Panc1 (cell line): ENCODE data around the gene UNC93A. TPM values are rescaled to one million over a fixed set of nuclear protein-coding genes. Genes with fewer than 3 reads are reported as not detected.
A peak's percentile ranks its signal among the peaks of the same experiment; 100 is the strongest.
"Not testable (repeated sequence)": the region's sequence is repeated elsewhere in the genome, so short reads cannot be mapped to it uniquely, and the experiment has no call there.

Experiments
- ATAC-seq: fragments of 200-7000 bp; cut with Tn5 transposase; 2 replicates; pipeline ENCODE4 v1.9.1; 2020; ENCODE audit warnings: mild to moderate bottlenecking, moderate library complexity
- BruUV-seq: library from RNA; stranded (reverse); fragments of 400-500 nt; replicated peaks from 2 replicates; lab custom pipeline; 2021; lab: Mats Ljungman, UMichigan
- CTCF ChIA-PET: fragments of 300-600 bp; sonication (Branson Sonifier 250); formaldehyde crosslinking; loops from one replicate; lab custom pipeline; 2022; ENCODE audit warnings: antibody characterized with exemption; lab: Charles Lee
- POLR2A ChIA-PET: fragments of 300-600 bp; sonication (Branson Sonifier 250); formaldehyde crosslinking; loops from one replicate; lab custom pipeline; 2022; ENCODE audit warnings: antibody characterized with exemption; lab: Charles Lee
- DNase-seq: peaks from one replicate; pipeline ENCODE4 v3.0.0-alpha.2; 2010; ENCODE audit warnings: low read depth, low spot score
- H3K27ac ChIP-seq: 2 replicates; pipeline ENCODE4 v1.5.1; 2011; ENCODE audit warnings: mild to moderate bottlenecking, low read length, inconsistent platforms
- H3K27me3 ChIP-seq: fragments of 200-500 bp; sonication (Bioruptor generic); 2 replicates; pipeline ENCODE4 v1.6.0; 2014; ENCODE audit warnings: low read length, inconsistent platforms; ENCODE audit not compliant: control insufficient read depth, insufficient read depth
- H3K36me3 ChIP-seq: fragments of 200-500 bp; sonication (Bioruptor generic); 2 replicates; pipeline ENCODE4 v1.5.1; 2014; ENCODE audit warnings: inconsistent platforms, mild to moderate bottlenecking, low read length, moderate library complexity; ENCODE audit not compliant: control insufficient read depth, insufficient read depth
- H3K4me1 ChIP-seq: 2 replicates; pipeline ENCODE4 v1.5.1; 2011; ENCODE audit warnings: inconsistent platforms, mild to moderate bottlenecking, low read length, moderate library complexity; ENCODE audit not compliant: control insufficient read depth, insufficient read depth
- H3K4me3 ChIP-seq, 2 experiments: 2 replicates each; pipeline ENCODE4 v1.5.1; 2011 to 2012; ENCODE audit warnings: low read depth in 2 of 2, low read length in 2 of 2, mild to moderate bottlenecking in 2 of 2, inconsistent platforms in 1 of 2, moderate library complexity in 1 of 2
- H3K9me3 ChIP-seq: fragments of 200-500 bp; sonication (Bioruptor generic); 2 replicates; pipeline ENCODE4 v1.5.1; 2014; ENCODE audit warnings: low read depth, mild to moderate bottlenecking, inconsistent platforms, low read length, moderate library complexity; ENCODE audit not compliant: control insufficient read depth, insufficient read depth
- CTCF ChIP-seq: fragments of 450-650 bp; IDR thresholded peaks from 2 replicates; pipeline ENCODE4 v1.5.1; 2017; ENCODE audit warnings: mild to moderate bottlenecking
- POLR2AphosphoS5 ChIP-seq: IDR thresholded peaks from 2 replicates; pipeline ENCODE4 v1.6.1; 2012; ENCODE audit warnings: mild to moderate bottlenecking, low read depth, low read length, moderate library complexity
- REST ChIP-seq, 2 experiments: IDR thresholded peaks; 2 replicates each; pipeline ENCODE4 v1.6.1; 2011 to 2012; ENCODE audit warnings: low read depth in 2 of 2, control low read depth in 1 of 2, low read length in 1 of 2, mild to moderate bottlenecking in 1 of 2, moderate library complexity in 1 of 2; ENCODE audit not compliant: insufficient read depth in 1 of 2
- SIN3A ChIP-seq: IDR thresholded peaks from 2 replicates; pipeline ENCODE4 v1.6.1; 2012; ENCODE audit warnings: low read depth, mild to moderate bottlenecking, low read length, moderate library complexity, borderline replicate concordance; ENCODE audit not compliant: insufficient read depth
- TCF7L2 ChIP-seq: IDR thresholded peaks from 2 replicates; pipeline ENCODE4 v1.6.1; 2011; ENCODE audit warnings: mild to moderate bottlenecking, low read depth, low read length, inconsistent platforms
- in situ Hi-C: cut with HindIII; loops from 2 replicates; pipeline ENCODE4 v1.10.0; 2016; ENCODE audit warnings: low sequenced_read_pairs, low pct_unique_long_range_greater_than_20kb
- intact Hi-C: fragments of 100-400 bp; cut with micrococcal nuclease; formaldehyde crosslinking; loops from one replicate; pipeline ENCODE4 v1.10.0; 2022; ENCODE audit not compliant: unreplicated experiment
- total RNA-seq: library from RNA; stranded (reverse); gene quantifications from one replicate; pipeline ENCODE4 v1.2.1, GENCODE V29; 2021; ENCODE audit not compliant: unreplicated experiment

Gene UNC93A
- total RNA-seq, 1 experiment from 2014 or later, result not detected

GRCh38 chr6:167288591-167289225 lies 2.4 kb upstream of the UNC93A start:
- peak; percentile 83 for TF ChIP-seq CTCF

GRCh38 chr6:167289291-167289690 lies 1.8 kb upstream of the UNC93A start:
- H3K4me1 ChIP-seq, H3K9me3 ChIP-seq, H3K36me3 ChIP-seq, POLR2A ChIA-PET, H3K27me3 ChIP-seq, ATAC-seq, DNase-seq, H3K27ac ChIP-seq, BruUV-seq, in situ Hi-C loops, H3K4me3 ChIP-seq: not testable (repeated sequence)
- CTCF ChIA-PET, result interaction anchor here (1.7 kb wide), 1 partner anchor 70 kb away, joined by 7 read pairs; no protein-coding TSS in a partner anchor
- intact Hi-C loops, result loop anchor here (10.0 kb wide), 1 partner anchor 94 kb away; no protein-coding TSS in a partner anchor

More at GRCh38 chr6:167288591-167289225, 2.4 kb upstream of the UNC93A start:
- intact Hi-C loops, result loop anchor here (10.0 kb wide), 1 partner anchor 94 kb away; no protein-coding TSS in a partner anchor
- H3K9me3 ChIP-seq, H3K36me3 ChIP-seq, in situ Hi-C loops, H3K27me3 ChIP-seq, H3K4me3 ChIP-seq, H3K4me1 ChIP-seq, H3K27ac ChIP-seq, POLR2A ChIA-PET, BruUV-seq, DNase-seq: not testable (repeated sequence)
- ATAC-seq, result peak; percentile 93
- CTCF ChIA-PET, result interaction anchor here (1.7 kb wide), 1 partner anchor 69 kb away, joined by 7 read pairs; no protein-coding TSS in a partner anchor

- Histone ChIP-seq H3K9me3 (no peaks in the 10 kb centered on the region), H3K4me1 (no peaks in the 10 kb centered on the region), H3K4me3 (no peak overlapping the region), H3K27me3 (peaks cover 6% of the 10 kb centered on the region), H3K27ac (no peak overlapping the region), H3K36me3 (no peaks in the 10 kb centered on the region)
- no peak for DNase-seq
- intact Hi-C loops (no loop called here), in situ Hi-C loops (no loop called here)
- no peak for ATAC-seq
- ChIA-PET CTCF (no interaction called here), POLR2A (no interaction called here)
- TF ChIP-seq TCF7L2 (no peak), CTCF (no peak), REST (IDR thresholded peaks at IDR 0.05; ENCODE audit: insufficient read depth in 1 of 2, low read depth in 2 of 2, low read length in 1 of 2) (no peak), POLR2AphosphoS5 (no peak), SIN3A (no peak)
- no TSS peak for BruUV-seq
These were observed 647 bp downstream of the UNC93A start for GRCh38 chr6:167291623-167292300.
